T-helper 1 cell (primary cell): Measurements from ENCODE around the gene ADAMTS13.
"Not testable (repeated sequence)": the region's sequence is repeated elsewhere in the genome, so short reads cannot be mapped to it uniquely, and the experiment has no call there.

Source experiments
- DNase-seq, 5 donors: peaks; one replicate each; pipeline ENCODE4 v3.0.0-alpha.2; 2012 to 2020

ADAMTS13 gene

GRCh38 chr9:133392308-133392707, 29.9 kb upstream of the ADAMTS13 start:
- DNase-seq, result not testable (repeated sequence)

GRCh38 chr9:133393399-133393798, 28.8 kb upstream of the ADAMTS13 start:
- DNase-seq, result no peak

DNA sequence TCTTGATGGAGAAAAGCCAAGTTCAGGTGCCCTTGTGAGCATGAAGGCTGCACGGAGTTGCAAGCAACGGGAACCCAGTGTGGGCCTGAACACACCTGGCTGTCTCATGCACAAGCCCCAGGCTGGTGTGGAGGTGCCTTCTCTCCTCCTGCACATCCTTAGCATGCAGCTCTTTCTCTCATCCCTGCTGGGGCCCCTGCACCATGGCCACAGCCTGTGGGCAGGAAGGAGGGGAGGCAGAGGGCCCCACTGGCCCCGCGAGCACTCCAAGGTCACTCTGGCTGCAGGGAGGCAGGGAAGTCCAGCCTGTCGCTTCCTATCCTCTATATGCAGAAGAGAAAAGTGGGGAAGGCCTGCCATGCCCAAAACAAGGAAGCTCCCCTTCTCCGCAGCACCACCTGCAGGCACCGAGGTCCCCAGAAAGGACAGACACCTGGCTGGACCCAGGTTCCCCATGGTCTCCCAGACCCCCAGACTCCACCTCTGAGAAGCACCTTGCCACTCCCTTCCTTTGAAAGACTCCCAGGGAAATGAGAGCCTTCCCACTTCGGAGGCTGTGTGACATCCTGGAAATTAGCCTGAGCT, 27.4 kb upstream of the ADAMTS13 start:
- no peak for DNase-seq

- no peak for DNase-seq
Measured at GRCh38 chr9:133396952-133397351, 25.2 kb upstream of the ADAMTS13 start.

GRCh38 chr9:133397370-133397769, 24.8 kb upstream of the ADAMTS13 start:
- DNase-seq, result no peak

- no peak for DNase-seq
Measured at GRCh38 chr9:133397895-133398294, 24.3 kb upstream of the ADAMTS13 start.

- no peak for DNase-seq
Measured at GRCh38 chr9:133400292-133400691, 21.9 kb upstream of the ADAMTS13 start.

GRCh38 chr9:133401588-133401987, 20.6 kb upstream of the ADAMTS13 start:
- no peak for DNase-seq

- no peak for DNase-seq
Measured at GRCh38 chr9:133402689-133403088, 19.5 kb upstream of the ADAMTS13 start.

GRCh38 chr9:133403766-133404453, 18.3 kb upstream of the ADAMTS13 start:
- peak in 4 of 5 donors; percentile 41 to 56 (median 49) for DNase-seq

- DNase-seq, result no peak
Measured at GRCh38 chr9:133404454-133405002, 17.6 kb upstream of the ADAMTS13 start.

- DNase-seq, result no peak
Measured at GRCh38 chr9:133405508-133406438, 16.4 kb upstream of the ADAMTS13 start.

DNA sequence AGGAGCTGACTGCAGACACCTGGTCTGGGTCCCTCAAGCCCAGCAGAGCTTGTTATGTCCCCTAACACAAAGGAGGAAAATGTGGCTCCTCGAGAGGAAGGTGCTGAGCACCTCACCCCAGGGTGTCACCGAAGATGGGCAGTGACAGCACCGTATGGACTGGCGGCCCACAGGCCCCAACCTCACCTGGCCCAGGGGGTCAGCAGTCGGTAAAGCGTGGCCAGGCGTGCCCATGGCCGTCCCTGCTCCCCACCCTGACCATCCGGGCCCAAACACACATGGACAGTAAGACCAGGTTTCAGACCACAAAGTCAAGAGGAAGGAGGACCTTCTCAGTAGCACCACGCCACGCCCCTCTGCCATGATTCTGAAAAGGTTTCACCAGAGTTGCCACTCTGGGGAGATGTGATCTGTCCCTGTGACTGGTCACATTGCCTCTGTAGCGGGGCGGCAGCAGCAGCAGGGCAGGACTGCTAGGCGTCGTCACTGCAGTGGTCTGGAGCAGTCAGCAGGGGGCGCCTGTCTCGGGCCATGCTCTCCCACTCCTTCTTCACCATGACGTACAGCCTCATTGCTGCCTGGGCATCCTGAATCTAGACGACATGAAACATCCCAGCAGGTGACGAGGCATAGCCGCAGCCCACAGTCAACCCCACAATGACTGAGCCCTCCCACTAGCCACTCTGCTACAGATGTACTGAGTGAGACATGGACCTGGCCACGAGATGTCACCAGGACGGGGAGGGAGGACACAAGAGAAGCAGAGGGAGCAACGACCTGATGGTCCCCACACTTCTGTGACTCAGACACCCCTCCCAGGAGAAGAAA, 15.5 kb upstream of the ADAMTS13 start:
- peak; percentile 52 to 74 (median 71) for DNase-seq

GRCh38 chr9:133408042-133408441, 14.1 kb upstream of the ADAMTS13 start:
- DNase-seq, result no peak

DNA sequence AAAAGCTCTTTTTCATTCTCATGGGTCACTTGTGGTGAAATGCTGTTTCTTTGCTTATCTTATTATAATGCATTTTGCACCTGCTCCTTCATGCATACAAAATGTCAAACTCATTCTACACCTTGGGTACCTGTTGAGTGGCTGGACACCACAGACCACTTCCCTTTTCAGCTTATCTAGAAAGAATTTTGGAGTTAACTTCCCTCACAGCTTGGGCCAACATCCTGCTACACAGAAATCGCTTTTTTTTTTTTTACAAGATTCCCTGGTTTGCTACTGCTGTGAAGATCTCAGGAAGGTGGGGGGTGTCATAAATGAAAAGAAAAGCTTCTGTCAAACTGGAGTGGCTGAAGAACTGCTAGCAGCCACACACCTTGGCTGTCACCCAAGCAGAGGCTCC, 7.0 kb upstream of the ADAMTS13 start:
- no peak for DNase-seq

- DNase-seq, result peak; percentile 49 to 93 (median 69)
Measured at GRCh38 chr9:133417541-133418461, 4.4 kb upstream of the ADAMTS13 start, which contains the start of gene REXO4. Gene REXO4 (minus strand): TSS chr9:133418010. CDS start chr9:133417844, 166 bp downstream.

- DNase-seq, result no peak
Measured at GRCh38 chr9:133419005-133419404, 3.2 kb upstream of the ADAMTS13 start.

GRCh38 chr9:133420392-133420827, 1.8 kb upstream of the ADAMTS13 start:
- no peak for DNase-seq

DNA sequence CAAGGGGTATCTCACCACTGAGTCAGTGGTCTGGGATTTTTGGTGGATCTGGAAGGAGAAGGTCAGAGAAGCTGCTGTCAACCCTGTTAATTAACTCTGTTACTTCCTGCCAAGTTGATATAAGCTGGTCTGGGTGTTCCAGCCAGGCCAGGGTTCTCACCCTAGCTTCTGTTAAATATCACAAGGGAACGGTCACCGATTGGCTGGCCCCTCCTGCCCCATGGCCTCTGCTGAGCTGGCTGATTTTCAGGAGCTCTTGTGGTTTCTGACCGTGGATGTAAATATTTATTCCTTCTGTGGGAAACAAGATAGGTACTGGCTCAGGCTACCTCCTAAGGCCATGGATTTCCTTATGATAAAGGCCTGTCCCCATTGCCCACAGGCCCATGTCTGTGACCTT, 1.0 kb downstream of the ADAMTS13 start:
- DNase-seq, result no peak

DNA sequence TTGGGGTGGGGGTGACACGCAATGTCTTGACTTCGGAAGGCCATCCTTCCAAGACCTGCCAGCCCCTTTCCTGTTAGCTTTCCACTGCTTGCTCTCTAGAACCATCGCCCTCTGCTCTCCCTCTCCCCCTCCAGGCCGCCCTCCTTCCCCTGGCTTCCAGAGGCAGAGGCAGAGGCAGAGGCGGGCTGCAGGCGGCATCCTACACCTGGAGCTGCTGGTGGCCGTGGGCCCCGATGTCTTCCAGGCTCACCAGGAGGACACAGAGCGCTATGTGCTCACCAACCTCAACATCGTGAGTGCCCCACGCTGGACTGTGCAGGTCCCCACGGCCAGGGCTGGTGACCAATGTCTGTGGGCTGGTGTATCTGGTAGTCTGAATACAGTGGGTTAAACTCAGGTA, 2.0 kb downstream of the ADAMTS13 start:
- DNase-seq, result no peak

GRCh38 chr9:133425049-133425632, 3.0 kb downstream of the ADAMTS13 start:
- DNase-seq, result no peak
